Psoas muscle (tissue), 8 donors: Measurements from ENCODE around the gene CAPN12. TPM values are rescaled to one million over a fixed set of nuclear protein-coding genes. Genes with fewer than 3 reads are reported as not detected.
A peak's percentile ranks its signal among the peaks of the same experiment; 100 is the strongest.

Experiments used
- ATAC-seq, 4 donors: fragments of 200-7000 bp; cut with Tn5 transposase; one replicate each; pipeline ENCODE4 v1.9.1; 2020; ENCODE audit warnings: moderate library complexity in 3 of 4, mild to moderate bottlenecking in 2 of 4
- DNase-seq, 2 donors: peaks; one replicate each; pipeline ENCODE4 v3.0.0-alpha.2; 2020
- H3K27ac ChIP-seq: fragments of 200-600 bp; one replicate; pipeline ENCODE4 v1.8.0; 2022
- H3K27me3 ChIP-seq, 3 donors: fragments of 200-600 bp in 1 of 3; one replicate each; pipeline versions ENCODE4 v1.6.1 to v1.8.0; 2013 to 2022; ENCODE audit warnings: low read length in 2 of 3, mild to moderate bottlenecking in 2 of 3, moderate library complexity in 1 of 3; ENCODE audit not compliant: insufficient read depth in 3 of 3
- H3K36me3 ChIP-seq, 2 donors: fragments of 200-600 bp in 1 of 2; one replicate each; pipeline versions ENCODE4 v1.6.1 to v1.8.0; 2013 to 2022; ENCODE audit warnings: low read depth in 1 of 2, mild to moderate bottlenecking in 1 of 2, moderate library complexity in 1 of 2; ENCODE audit not compliant: insufficient read depth in 1 of 2
- H3K4me1 ChIP-seq: fragments of 200-600 bp; one replicate; pipeline ENCODE4 v1.8.0; 2022
- H3K4me3 ChIP-seq: fragments of 200-600 bp; one replicate; pipeline ENCODE4 v1.8.0; 2022; ENCODE audit warnings: mild to moderate bottlenecking
- H3K9me3 ChIP-seq: fragments of 200-600 bp; one replicate; pipeline ENCODE4 v1.8.0; 2022
- WGBS, 3 donors: extraction: QIAGEN DNeasy Blood & Tissue Kit; methylation state at CpG; one replicate each; pipeline versions ENCODE4 v1.1.6 to v1.1.7; 2013; 5-methylcytosine and 5-hydroxymethylcytosine counted together
- intact Hi-C, 2 donors: fragments of 100-400 bp; cut with DNase I; formaldehyde crosslinking; loops; one replicate each; pipeline versions ENCODE4 v1.11.0 to v1.14.2; 2022
- polyA plus RNA-seq, 3 donors: library from polyadenylated mRNA; stranded (reverse); fragments of 200-250 nt; gene quantifications; one replicate each; pipeline ENCODE4 v1.2.3, GENCODE V29; 2013
- total RNA-seq, 4 donors: library from RNA; stranded (reverse); fragmentation: NEBNext Ultra II Directional in 2 of 4; extraction: Animal tissue kit (Norgen Biotek cat#: 25700) in 2 of 4; gene quantifications; one replicate each; pipeline versions ENCODE4 v1.2.1 to v1.2.4, GENCODE V29; 2021 to 2023
- TF ChIP-seq, protein P1 (sequence below): fragments of 200-600 bp; IDR thresholded peaks from one replicate; pipeline ENCODE4 v1.8.0; 2022; ENCODE audit warnings: antibody characterized with exemption
- donor health status: healthy with polysubstance abuse.
- donor health status: DM: no; HTN: no; CAD: no; lungs with moderate emphysema.
- donor health status: Bipolar disorder and iron deficiency.
- donor health status: healthy.
- donor health status: DM: yes; HTN: yes; CAD: no.
- donor health status: DM: no; HTN: no; CAD: no.
- donor health status: DM: no; HTN: no; CAD: no.
- donor health status: DM: yes; HTN: yes; CAD: no.

Gene CAPN12
- total and polyA plus RNA-seq, 7 donors, result 0.27 to 0.64 (median 0.35) TPM

- no peak for ATAC-seq
- no peaks in the 10 kb centered on the region for H3K27me3 ChIP-seq
- peaks cover 39% of the 10 kb centered on the region for H3K4me1 ChIP-seq
Observed at GRCh38 chr19:38699647-38700349, 44.5 kb downstream of the CAPN12 start.

GRCh38 chr19:38699027-38699346 lies 45.3 kb downstream of the CAPN12 start:
- Histone ChIP-seq H3K9me3 (no peaks in the 10 kb centered on the region), H3K4me1 (peaks cover 47% of the 10 kb centered on the region), H3K36me3 (peaks cover 0 to 51% of the 10 kb centered on the region in 2 donors), H3K27me3 (no peaks in the 10 kb centered on the region), H3K27ac (peak overlapping the region; percentile 36), H3K4me3 (no peak overlapping the region)
- WGBS, 3 donors, result 76 to 87% (median 85%) methylated on average over 7 of the region's 7 CpGs
- ATAC-seq, result no peak
- TF ChIP-seq, protein P1, sequence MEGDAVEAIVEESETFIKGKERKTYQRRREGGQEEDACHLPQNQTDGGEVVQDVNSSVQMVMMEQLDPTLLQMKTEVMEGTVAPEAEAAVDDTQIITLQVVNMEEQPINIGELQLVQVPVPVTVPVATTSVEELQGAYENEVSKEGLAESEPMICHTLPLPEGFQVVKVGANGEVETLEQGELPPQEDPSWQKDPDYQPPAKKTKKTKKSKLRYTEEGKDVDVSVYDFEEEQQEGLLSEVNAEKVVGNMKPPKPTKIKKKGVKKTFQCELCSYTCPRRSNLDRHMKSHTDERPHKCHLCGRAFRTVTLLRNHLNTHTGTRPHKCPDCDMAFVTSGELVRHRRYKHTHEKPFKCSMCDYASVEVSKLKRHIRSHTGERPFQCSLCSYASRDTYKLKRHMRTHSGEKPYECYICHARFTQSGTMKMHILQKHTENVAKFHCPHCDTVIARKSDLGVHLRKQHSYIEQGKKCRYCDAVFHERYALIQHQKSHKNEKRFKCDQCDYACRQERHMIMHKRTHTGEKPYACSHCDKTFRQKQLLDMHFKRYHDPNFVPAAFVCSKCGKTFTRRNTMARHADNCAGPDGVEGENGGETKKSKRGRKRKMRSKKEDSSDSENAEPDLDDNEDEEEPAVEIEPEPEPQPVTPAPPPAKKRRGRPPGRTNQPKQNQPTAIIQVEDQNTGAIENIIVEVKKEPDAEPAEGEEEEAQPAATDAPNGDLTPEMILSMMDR, result no peak
- intact Hi-C loops, result loop anchor here in 1 of 2 donors (5.0 kb wide), 1 partner anchor 37 kb away; no protein-coding TSS in a partner anchor
- no peak for DNase-seq

More at GRCh38 chr19:38699647-38700349, 44.5 kb downstream of the CAPN12 start:
- DNase-seq, result no peak
- WGBS, 3 donors, result 76 to 84% (median 77%) methylated on average over 18 of the region's 18 CpGs
- H3K36me3 ChIP-seq, result peaks cover 0 to 59% of the 10 kb centered on the region in 2 donors
- H3K9me3 ChIP-seq, result no peaks in the 10 kb centered on the region
- no peak overlapping the region for H3K4me3 ChIP-seq
- intact Hi-C loops, result loop anchor here in 1 of 2 donors (5.0 kb wide), 1 partner anchor 37 kb away; no protein-coding TSS in a partner anchor
- H3K27ac ChIP-seq, result peak overlapping the region; percentile 36
- TF ChIP-seq, protein P1, result no peak

GRCh38 chr19:38698225-38699026 lies 45.8 kb downstream of the CAPN12 start:
- H3K4me1 ChIP-seq, result peaks cover 53% of the 10 kb centered on the region
- no peak for ATAC-seq
- no peak overlapping the region for H3K27ac ChIP-seq
- no peak for DNase-seq
- H3K4me3 ChIP-seq, result no peak overlapping the region
- 83 to 85% (median 84%) methylated on average over 22 of the region's 22 CpGs for WGBS, 3 donors
- H3K27me3 ChIP-seq, result no peaks in the 10 kb centered on the region
- H3K36me3 ChIP-seq, result peaks cover 0 to 45% of the 10 kb centered on the region in 2 donors
- TF ChIP-seq, protein P1, result no peak
- H3K9me3 ChIP-seq, result no peaks in the 10 kb centered on the region
- intact Hi-C loops, result loop anchor here in 1 of 2 donors (5.0 kb wide), 1 partner anchor 36 kb away; no protein-coding TSS in a partner anchor

GRCh38 chr19:38697641-38698071 lies 46.6 kb downstream of the CAPN12 start:
- 70 to 79% (median 77%) methylated on average over 11 of the region's 11 CpGs for WGBS, 3 donors
- Histone ChIP-seq H3K27ac (no peak overlapping the region), H3K27me3 (no peaks in the 10 kb centered on the region), H3K36me3 (peaks cover 0 to 38% of the 10 kb centered on the region in 2 donors), H3K4me1 (peaks cover 60% of the 10 kb centered on the region), H3K4me3 (no peak overlapping the region), H3K9me3 (no peaks in the 10 kb centered on the region)
- intact Hi-C loops, result loop anchor here in 1 of 2 donors (5.0 kb wide), 1 partner anchor 35 kb away; no protein-coding TSS in a partner anchor
- DNase-seq, result no peak
- no peak for ATAC-seq
- TF ChIP-seq, protein P1, result no peak
